K562 (cell line): ENCODE results near the gene POU2AF2. TPM values are rescaled to one million over a fixed set of nuclear protein-coding genes. Genes with fewer than 3 reads are reported as not detected.

Experiments
- ATAC-seq: fragments of 200-7000 bp; cut with Tn5 transposase; 3 replicates; pipeline ENCODE4 v1.9.1; 2020; ENCODE audit warnings: moderate library complexity
- BruUV-seq: library from RNA; stranded (reverse); fragments of 400-500 nt; replicated peaks from 2 replicates; lab custom pipeline; 2021; lab: Mats Ljungman, UMichigan
- CTCF ChIA-PET: fragments of 300-600 bp; formaldehyde crosslinking; extraction: SDS; loops from one replicate; lab custom pipeline; 2021; ENCODE audit warnings: low intra/inter-chr PET ratio; lab: Yijun Ruan, JAX
- POLR2A ChIA-PET: fragments of 300-600, 350-650 bp; sonication (Branson Sonifier 250); formaldehyde crosslinking; extraction: SDS; loops from one replicate; lab custom pipeline; 2021; ENCODE audit warnings: antibody characterized with exemption, inconsistent platforms; lab: Yijun Ruan, JAX
- DNase-seq, 4 experiments: peaks; one replicate each; pipeline versions ENCODE4 v3.0.0 to v3.0.0-alpha.2; 2011 to 2018; ENCODE audit warnings: low spot score in 3 of 4, mixed read lengths in 3 of 4; ENCODE audit errors: extremely low read depth in 1 of 4
- FAIRE-seq: peaks from 2 replicates; lab custom pipeline; 2011; peaks lifted over from hg19 to GRCh38; lab: Jason Lieb, UNC
- H2AFZ ChIP-seq: 2 replicates; pipeline ENCODE4 v1.6.0; 2011; ENCODE audit warnings: low read depth, low read length, control low read depth, inconsistent platforms
- H3K27ac ChIP-seq: fragments of 200-600 bp; 3 replicates; pipeline ENCODE4 v1.8.0; 2011; ENCODE audit warnings: low read depth, mild to moderate bottlenecking, control low read depth, inconsistent platforms, low read length, moderate library complexity, mixed read lengths; ENCODE audit errors: extremely low read depth
- H3K27me3 ChIP-seq, 2 experiments: fragments of 300-600 bp in 1 of 2; 2 replicates in 1 of 2; 3 replicates in 1 of 2; pipeline versions ENCODE4 v1.6.0 to v1.8.0; 2011; ENCODE audit warnings: inconsistent platforms in 2 of 2, low read length in 2 of 2, mild to moderate bottlenecking in 1 of 2, mixed read lengths in 1 of 2, moderate library complexity in 1 of 2; ENCODE audit not compliant: control insufficient read depth in 2 of 2, insufficient read depth in 2 of 2
- H3K36me3 ChIP-seq: fragments of 300-600 bp; 3 replicates; pipeline ENCODE4 v1.8.0; 2011; ENCODE audit warnings: mild to moderate bottlenecking, low read length, inconsistent platforms; ENCODE audit not compliant: control insufficient read depth, insufficient read depth
- H3K4me1 ChIP-seq, 2 experiments: fragments of 200-600 bp in 1 of 2; replicated peaks in 1 of 2; 2 replicates in 1 of 2; 3 replicates in 1 of 2; pipeline versions ENCODE4 v1.5.1 to v1.8.0; 2011; ENCODE audit warnings: inconsistent platforms in 2 of 2, low read length in 2 of 2, mild to moderate bottlenecking in 1 of 2, mixed read lengths in 1 of 2, moderate library complexity in 1 of 2; ENCODE audit not compliant: control insufficient read depth in 2 of 2, insufficient read depth in 2 of 2
- H3K4me2 ChIP-seq: 2 replicates; pipeline ENCODE4 v1.6.1; 2011; ENCODE audit warnings: low read length, control low read depth, inconsistent platforms, mixed read lengths; ENCODE audit not compliant: insufficient read depth
- H3K4me3 ChIP-seq: fragments of 200-600 bp; sonication (generic), shearing (Covaris generic); 2 replicates; pipeline ENCODE4 v1.5.1; 2016; ENCODE audit warnings: control low read depth, inconsistent platforms
- H3K79me2 ChIP-seq: fragments of 200-600 bp; 3 replicates; pipeline ENCODE4 v1.8.0; 2011; ENCODE audit warnings: low read length, inconsistent platforms; ENCODE audit not compliant: control insufficient read depth, insufficient read depth
- H3K9ac ChIP-seq, 2 experiments: 2 replicates each; pipeline versions ENCODE4 v1.6.0 to v1.6.1; 2011; ENCODE audit warnings: low read depth in 2 of 2, low read length in 2 of 2, control low read depth in 1 of 2, inconsistent platforms in 1 of 2, mild to moderate bottlenecking in 1 of 2, mixed read lengths in 1 of 2; ENCODE audit not compliant: insufficient read depth in 1 of 2
- H3K9me1 ChIP-seq: one replicate; pipeline ENCODE4 v1.6.0; 2011; ENCODE audit warnings: inconsistent platforms, mild to moderate bottlenecking, low read length, moderate library complexity; ENCODE audit not compliant: control insufficient read depth, insufficient read depth
- H3K9me3 ChIP-seq: replicated peaks from 2 replicates; pipeline ENCODE4 v1.5.1; 2011; ENCODE audit warnings: low read depth, low read length, inconsistent platforms; ENCODE audit not compliant: control insufficient read depth, insufficient read depth
- H4K20me1 ChIP-seq: replicated peaks from 2 replicates; pipeline ENCODE4 v1.6.1; 2011; ENCODE audit warnings: low read length, inconsistent platforms, mixed read lengths; ENCODE audit not compliant: control insufficient read depth, insufficient read depth
- CC2D1A ChIP-seq: fragments of 450-650 bp; IDR thresholded peaks from 2 replicates; pipeline ENCODE4 v1.6.1; 2017; ENCODE audit warnings: mild to moderate bottlenecking
- EP300 ChIP-seq: IDR thresholded peaks from 2 replicates; pipeline ENCODE4 v1.6.1; 2012; ENCODE audit warnings: low read length, improper control_type of control experiment
- KLF6 ChIP-seq: fragments of 250-450 bp; sonication (Bioruptor Pico); IDR thresholded peaks from 2 replicates; pipeline ENCODE4 v1.4.0; 2020; ENCODE audit warnings: mild to moderate bottlenecking, moderate library complexity, borderline replicate concordance
- MEF2D ChIP-seq: conservative IDR thresholded peaks from 2 replicates; pipeline ENCODE4 v1.6.1; 2016; ENCODE audit warnings: low read depth, missing genetic modification characterization, missing compliant biosample characterization
- MLX ChIP-seq, 2 experiments: fragments of 450-650 bp in 1 of 2; sonication (generic) in 1 of 2; formaldehyde crosslinking; conservative IDR thresholded peaks; 2 replicates each; pipeline versions ENCODE4 v1.4.0 to v1.8.1; 2020 to 2022; ENCODE audit warnings: mild to moderate bottlenecking in 1 of 2, missing genetic modification reagents in 1 of 2
- PHF20 ChIP-seq: fragments of 450-650 bp; IDR thresholded peaks from 2 replicates; pipeline ENCODE4 v1.6.1; 2018; ENCODE audit not compliant: partially characterized antibody
- PTBP1 ChIP-seq: fragments of 200-400 bp; formaldehyde crosslinking; IDR thresholded peaks from 2 replicates; pipeline ENCODE4 v1.6.1; 2017; ENCODE audit warnings: low read depth, low read length
- RBM14 ChIP-seq: fragments of 200-400 bp; formaldehyde crosslinking; IDR thresholded peaks from 2 replicates; pipeline ENCODE4 v1.6.1; 2018; ENCODE audit warnings: low read depth, mild to moderate bottlenecking, low read length, moderate library complexity, borderline replicate concordance; ENCODE audit not compliant: insufficient read depth
- RBM39 ChIP-seq: fragments of 200-400 bp; formaldehyde crosslinking; optimal IDR thresholded peaks from 2 replicates; pipeline ENCODE3; 2018; ENCODE audit warnings: low read depth, low read length
- SREBF2 ChIP-seq: sonication (generic); formaldehyde crosslinking; IDR thresholded peaks from 2 replicates; pipeline ENCODE4 v1.4.0; 2020; ENCODE audit warnings: mild to moderate bottlenecking, missing genetic modification reagents
- TBP ChIP-seq: optimal IDR thresholded peaks from 2 replicates; pipeline ENCODE3; 2011; ENCODE audit warnings: low read depth, low read length, improper control_type of control experiment
- ZBTB34 ChIP-seq: fragments of 250-450 bp; sonication (Bioruptor Pico); IDR thresholded peaks from 2 replicates; pipeline ENCODE4 v1.8.0; 2021; ENCODE audit warnings: mild to moderate bottlenecking, moderate library complexity
- ZFP30 ChIP-seq: fragments of 250-450 bp; sonication (Bioruptor Pico); IDR thresholded peaks from 2 replicates; pipeline ENCODE4 v1.8.0; 2022; ENCODE audit warnings: moderate library complexity, mild to moderate bottlenecking, inconsistent platforms, borderline replicate concordance
- ZNF140 ChIP-seq: fragments of 250-450 bp; sonication (Bioruptor Pico); IDR thresholded peaks from 2 replicates; pipeline ENCODE4 v1.8.0; 2021; ENCODE audit warnings: moderate library complexity, mild to moderate bottlenecking, inconsistent platforms
- ZNF146 ChIP-seq: IDR thresholded peaks from one replicate; pipeline ENCODE4 v1.6.1; 2018; ENCODE audit warnings: missing compliant biosample characterization; ENCODE audit not compliant: unreplicated experiment
- ZNF592 ChIP-seq: fragments of 450-650 bp; IDR thresholded peaks from 2 replicates; pipeline ENCODE4 v1.6.1; 2017; ENCODE audit warnings: antibody characterized with exemption, mild to moderate bottlenecking
- ZSCAN29 ChIP-seq: fragments of 450-650 bp; IDR thresholded peaks from 2 replicates; pipeline ENCODE4 v1.6.1; 2017
- WGBS: fragments of 100-300 bp; shearing (Covaris generic); methylation state at CpG from one replicate; pipeline ENCODE4 v1.1.6; 2016; ENCODE audit warnings: low coverage, mixed read lengths; ENCODE audit not compliant: insufficient coverage; ENCODE audit errors: missing lambda C conversion rate; 5-methylcytosine and 5-hydroxymethylcytosine counted together
- in situ Hi-C: fragments of 300-500 bp; cut with MboI; formaldehyde crosslinking; loops from 4 replicates; pipeline ENCODE4 v1.15.0; 2018; ENCODE audit warnings: inconsistent platforms, mixed read lengths
- intact Hi-C: fragments of 100-400 bp; cut with micrococcal nuclease; formaldehyde crosslinking; loops from 2 replicates; pipeline ENCODE4 v1.14.2; 2022
- polyA plus RNA-seq, 8 experiments: library from polyadenylated mRNA; depleted of rRNA in 4 of 8; stranded (reverse) in 5 of 8; unstranded in 3 of 8; fragments of >200 nt; fragmentation: Nextera tagmentation in 2 of 8; fragmentation: Illumina TruSeq in 1 of 8; extraction: Ambion mirVana in 2 of 8; extraction: Trizol in 1 of 8; gene quantifications; 2 replicates each; pipeline versions ENCODE4 v1.2.1 to v1.2.3, GENCODE V29; 2011 to 2014; ENCODE audit warnings: inconsistent platforms in 1 of 8, missing spikeins in 1 of 8
- total RNA-seq, 7 experiments: library from RNA; depleted of rRNA in 6 of 7; stranded (reverse); fragments of >200 nt in 6 of 7; fragmentation: Illumina TruSeq in 2 of 7; extraction: Trizol in 2 of 7; gene quantifications; 2 replicates each; pipeline versions ENCODE4 v1.2.1 to v1.2.3, GENCODE V29; 2011 to 2021; ENCODE audit warnings: low replicate concordance in 1 of 7

The POU2AF2 gene
- total and polyA plus RNA-seq, 9 of the 15 experiments (the other 6 are each of a cell fraction or from before 2014, with no cell fraction given): not detected

GRCh38 chr11:111324277-111324720 is 78.8 kb downstream of the POU2AF2 start:
- no peaks in the 10 kb centered on the region for H3K9me3 ChIP-seq
- in situ Hi-C loops: no loop called here
- no TSS peak for BruUV-seq
- H3K9me1 ChIP-seq: no peaks in the 10 kb centered on the region
- intact Hi-C loops: no loop called here
- no peak overlapping the region for H2AFZ ChIP-seq
- H3K4me2 ChIP-seq: no peak overlapping the region
- ATAC-seq (no peak), DNase-seq (no peak), FAIRE-seq (no peak)
- H3K4me1 ChIP-seq: no peaks in the 10 kb centered on the region
- H3K4me3 ChIP-seq: no peak overlapping the region
- ChIA-PET POLR2A (interaction anchor here (1.8 kb wide), 1 partner anchor 9 kb away, joined by 9 read pairs; no protein-coding TSS in a partner anchor), CTCF (no interaction called here)
- H3K27ac ChIP-seq: no peak overlapping the region
- 0% methylated on average over 5 of the region's 5 CpGs for WGBS
- no peak for TF ChIP-seq CC2D1A
- no peak for TF ChIP-seq ZBTB34 (CRISPR knock-in tag)
- TF ChIP-seq TBP: no peak
- no peak for TF ChIP-seq RBM39
- TF ChIP-seq RBM14: no peak
- TF ChIP-seq MEF2D (tag): no peak
- no peak for TF ChIP-seq ZSCAN29
- TF ChIP-seq PTBP1: no peak
- no peak for TF ChIP-seq ZFP30 (CRISPR knock-in tag)
- TF ChIP-seq KLF6 (CRISPR knock-in tag): no peak
- no peak for TF ChIP-seq ZNF140 (CRISPR knock-in tag)
- TF ChIP-seq PHF20: no peak
- no peak for TF ChIP-seq ZNF146 (CRISPR knock-in tag)
- no peak for TF ChIP-seq ZNF592
- TF ChIP-seq MLX (CRISPR knock-in tag; conservative IDR thresholded peaks at IDR 0.05): no peak
- no peak for TF ChIP-seq SREBF2 (CRISPR knock-in tag)
- TF ChIP-seq EP300: no peak
- no peaks in the 10 kb centered on the region for H4K20me1 ChIP-seq
- H3K79me2 ChIP-seq: no peaks in the 10 kb centered on the region
- H3K27me3 ChIP-seq: peaks cover 0 to 9% of the 10 kb centered on the region in 2 experiments; a peak in 2 of 5 replicates
- H3K9ac ChIP-seq: no peak overlapping the region
- no peaks in the 10 kb centered on the region for H3K36me3 ChIP-seq
